GM12892 (cell line): ENCODE data around the gene NADK.

Experiments used
- POLR2A ChIP-seq: IDR thresholded peaks from 2 replicates; pipeline ENCODE4 v1.6.1; 2011; ENCODE audit warnings: low read depth, low read length, control low read depth
- POLR2AphosphoS5 ChIP-seq: IDR thresholded peaks from 2 replicates; pipeline ENCODE4 v1.6.1; 2011; ENCODE audit warnings: low read depth, low read length, control low read depth

DNA sequence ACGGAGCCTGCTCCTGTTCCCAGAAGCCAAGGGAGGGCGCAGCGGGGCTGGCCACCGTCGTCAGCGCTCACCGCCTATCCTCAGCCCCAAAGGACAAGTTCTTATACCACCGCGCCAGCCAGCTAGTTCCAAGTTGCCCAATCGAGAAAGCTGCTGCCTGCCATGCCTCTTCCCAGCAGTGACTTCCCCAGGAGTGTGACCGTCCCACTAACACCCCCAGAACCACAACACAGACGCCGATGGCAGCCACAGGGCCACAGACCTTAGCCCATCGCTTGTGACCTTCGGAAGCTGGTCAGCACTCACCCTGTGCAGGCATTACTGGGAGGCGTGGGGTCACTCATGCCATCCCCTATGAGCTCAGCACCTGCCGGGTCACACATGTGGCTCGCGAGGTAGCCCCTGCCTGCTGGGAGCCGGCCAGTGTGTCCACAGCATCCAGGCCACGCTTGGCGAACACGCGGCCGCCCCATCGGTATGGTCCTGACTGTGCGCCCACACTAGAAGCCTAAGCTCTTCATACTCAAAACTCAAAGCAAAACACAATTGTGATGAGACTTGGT is 20.1 kb downstream of the NADK start:
- no peak for TF ChIP-seq POLR2A
- TF ChIP-seq POLR2AphosphoS5, result no peak
